DMS114 treated with DMSO at 0.1 percent for 48 hours (cell line): ENCODE data around the gene MMP8.

Experiments used
- DNase-seq: peaks from one replicate; lab custom pipeline; 2025; ENCODE audit not compliant: unreplicated experiment; lab: John Stamatoyannopoulos, UW

The MMP8 gene

GRCh38 chr11:102727890-102728289, 3.1 kb upstream of the MMP8 start:
- no peak for DNase-seq

GRCh38 chr11:102722821-102723220, 1.9 kb downstream of the MMP8 start:
- no peak for DNase-seq

DNA sequence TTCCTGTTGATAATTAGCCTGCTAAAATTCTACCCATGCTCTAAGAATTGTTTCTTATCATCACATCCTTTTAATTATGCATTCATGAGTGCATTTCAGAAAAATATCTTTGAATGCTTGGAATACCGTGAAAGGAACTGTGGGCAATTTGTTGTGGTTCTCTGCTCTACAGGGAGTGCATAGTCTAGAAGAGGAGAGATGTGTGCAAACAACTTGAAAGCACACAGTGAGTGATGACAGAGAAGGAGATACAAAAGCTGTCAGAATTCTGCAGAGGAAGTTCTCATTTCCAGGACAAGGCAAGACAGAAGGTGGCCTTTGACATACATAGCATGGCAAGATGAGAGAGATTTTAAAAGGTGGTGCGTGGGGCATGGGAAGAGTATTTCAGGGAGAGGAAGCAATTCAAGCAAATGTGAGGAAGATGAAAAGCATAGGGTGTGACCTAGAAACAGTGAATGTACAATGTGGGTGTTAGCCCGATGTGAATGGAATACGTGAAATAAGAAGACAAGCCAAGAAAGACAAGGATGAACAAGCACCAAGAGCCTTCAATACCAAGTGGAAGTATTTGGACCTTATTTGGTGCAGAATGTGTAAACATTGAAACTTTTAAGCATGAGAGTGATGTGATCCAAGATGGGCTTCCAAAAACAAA, 5.0 kb downstream of the MMP8 start:
- DNase-seq, result no peak

GRCh38 chr11:102717280-102717679, 7.5 kb downstream of the MMP8 start:
- no peak for DNase-seq

- DNase-seq, result no peak
Observed at GRCh38 chr11:102716527-102716926, 8.2 kb downstream of the MMP8 start.

- DNase-seq, result no peak
Observed at GRCh38 chr11:102712137-102712536, 12.6 kb downstream of the MMP8 start.

- no peak for DNase-seq
Observed at GRCh38 chr11:102709201-102709945, 15.4 kb downstream of the MMP8 start.

- no peak for DNase-seq
Observed at GRCh38 chr11:102708654-102709053, 16.1 kb downstream of the MMP8 start.

GRCh38 chr11:102705626-102706025, 19.1 kb downstream of the MMP8 start, which contains the start of gene MMP27:
TSS of gene MMP27 (minus strand) at chr11:102705769. CDS start at chr11:102705714, 55 bp downstream.
- no peak for DNase-seq

GRCh38 chr11:102704841-102705240, 19.9 kb downstream of the MMP8 start:
- no peak for DNase-seq

DNA sequence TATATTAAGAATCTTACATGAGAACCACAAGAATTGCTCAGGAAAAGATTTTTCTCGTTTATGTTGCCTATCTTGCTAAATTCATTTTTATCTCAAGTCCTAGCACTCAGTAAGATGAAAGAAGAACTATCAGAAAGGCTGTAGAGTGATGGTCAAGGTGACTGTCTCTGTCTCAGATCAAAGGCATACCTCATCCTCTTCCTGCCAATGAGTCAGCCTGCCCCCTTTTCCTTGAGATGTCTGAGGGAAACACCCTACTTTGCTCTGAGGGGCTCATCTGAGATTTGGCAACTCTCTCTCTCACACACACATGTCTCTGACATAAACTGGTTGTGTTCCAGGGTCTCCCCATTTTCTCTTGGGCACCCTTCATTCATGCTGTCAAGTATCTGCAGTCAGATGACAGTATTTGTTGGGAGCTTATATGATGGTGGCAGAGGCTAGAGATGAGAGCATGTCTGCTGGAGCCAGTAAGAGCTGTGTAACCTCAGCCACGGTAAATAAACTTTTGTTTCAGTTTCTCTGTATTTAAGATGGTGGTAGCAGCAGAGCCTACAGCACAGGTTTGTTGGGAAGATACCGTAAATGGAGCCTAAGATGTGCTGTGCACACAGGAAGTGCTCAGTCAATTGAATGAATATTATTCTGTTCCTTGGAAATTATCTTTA, 20.8 kb downstream of the MMP8 start:
- no peak for DNase-seq

- no peak for DNase-seq
Observed at GRCh38 chr11:102695201-102695600, 29.6 kb downstream of the MMP8 start.

DNA sequence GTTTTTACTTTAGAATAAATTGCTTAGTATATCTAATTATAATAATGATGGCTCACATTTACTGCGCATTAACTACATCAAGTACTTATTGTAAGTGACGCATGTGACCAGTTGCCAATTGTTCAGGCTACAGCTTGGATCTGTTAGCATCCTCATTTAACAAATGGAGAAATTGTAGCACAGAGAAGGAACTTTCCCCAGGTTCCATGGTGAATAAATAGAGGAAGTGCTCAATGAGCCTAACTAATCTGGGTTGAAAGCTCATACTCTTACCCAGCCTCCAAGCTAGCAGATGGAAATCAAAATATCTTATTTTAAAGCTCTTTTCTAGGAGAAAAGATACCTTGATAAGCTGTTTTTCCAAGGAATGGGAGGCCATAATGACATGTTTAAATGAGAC, 39.0 kb downstream of the MMP8 start:
- no peak for DNase-seq

DNA sequence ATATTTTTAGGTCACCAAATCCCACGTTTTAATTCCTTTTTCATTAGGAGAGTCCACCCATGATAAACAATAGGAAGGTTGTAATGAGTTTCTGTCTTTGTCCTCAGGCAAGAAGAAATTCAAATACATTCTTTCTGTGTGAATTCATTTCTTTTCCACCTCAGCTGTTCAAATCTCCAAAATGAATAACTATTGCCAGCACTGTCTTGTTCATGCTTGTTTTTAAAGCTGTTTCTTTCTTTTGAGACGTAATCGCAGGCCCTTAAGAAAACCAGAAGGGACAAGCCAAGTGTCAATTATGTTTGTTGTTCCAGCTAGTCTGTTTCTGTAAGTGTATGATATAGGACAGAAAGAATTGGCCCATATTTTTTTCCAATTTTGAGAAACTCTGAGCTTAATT, 39.4 kb downstream of the MMP8 start:
- DNase-seq, result no peak

DNA sequence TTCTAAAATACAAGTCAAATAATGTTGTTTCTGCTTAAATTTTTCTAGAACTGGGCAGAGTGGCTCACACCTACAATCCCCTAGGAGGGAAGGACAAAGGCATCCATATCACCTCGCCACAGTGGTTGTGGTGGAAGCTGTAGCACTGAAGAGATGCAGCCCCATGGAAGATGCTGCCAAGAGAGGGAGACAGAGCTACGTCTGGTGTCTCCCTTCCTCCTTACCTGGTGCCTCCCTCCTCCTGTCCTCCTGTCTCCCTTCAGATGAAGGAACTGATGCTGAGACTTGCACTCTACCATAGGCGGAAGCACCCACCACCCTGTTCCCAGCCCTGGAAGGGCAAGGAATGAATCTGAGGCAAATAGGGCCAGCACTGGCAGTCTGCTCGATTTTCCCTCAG, 41.5 kb downstream of the MMP8 start:
- DNase-seq, result no peak

- DNase-seq, result no peak
Observed at GRCh38 chr11:102680945-102681344, 43.8 kb downstream of the MMP8 start.

DNA sequence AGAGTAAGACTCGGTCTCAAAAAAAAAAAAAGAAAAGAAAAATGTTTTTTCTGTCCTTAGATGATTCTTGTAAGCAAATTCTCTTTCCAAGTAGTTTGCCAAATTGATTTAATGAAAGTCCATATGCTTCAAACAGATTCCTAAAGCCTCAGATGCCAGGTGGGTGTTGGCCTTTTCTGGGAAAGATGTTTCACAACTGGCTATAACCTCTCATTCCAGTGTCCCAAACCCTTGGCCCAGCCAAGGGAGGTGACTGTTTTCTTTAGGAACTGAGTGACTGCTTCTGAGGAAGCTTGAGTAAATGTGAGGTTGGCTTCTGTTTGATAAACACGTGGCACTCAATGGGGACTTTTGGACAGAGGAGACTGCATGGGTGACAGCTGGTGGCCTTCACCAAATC, 46.7 kb downstream of the MMP8 start:
- DNase-seq, result no peak

GRCh38 chr11:102676084-102676483, 48.7 kb downstream of the MMP8 start:
- DNase-seq, result no peak

DNA sequence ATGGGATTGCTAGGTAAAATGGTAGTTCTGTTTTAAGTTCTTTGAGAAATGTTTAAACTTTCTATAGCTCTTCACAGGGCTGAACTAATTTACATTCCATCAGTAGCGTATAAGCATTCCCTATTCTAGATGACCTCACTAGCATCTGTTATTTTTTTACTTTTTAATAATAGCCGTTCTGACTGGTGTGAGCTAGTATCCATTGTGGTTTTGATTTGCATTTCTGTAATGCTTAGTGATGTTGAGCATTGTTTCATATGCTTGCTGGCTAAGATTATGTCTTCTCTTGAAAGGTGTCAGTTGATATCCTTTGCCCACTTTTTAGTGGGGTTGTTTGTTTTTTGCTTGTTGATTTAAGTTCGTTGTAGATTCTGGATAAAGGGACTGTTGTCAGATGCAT, 55.1 kb downstream of the MMP8 start:
- DNase-seq, result no peak

DNA sequence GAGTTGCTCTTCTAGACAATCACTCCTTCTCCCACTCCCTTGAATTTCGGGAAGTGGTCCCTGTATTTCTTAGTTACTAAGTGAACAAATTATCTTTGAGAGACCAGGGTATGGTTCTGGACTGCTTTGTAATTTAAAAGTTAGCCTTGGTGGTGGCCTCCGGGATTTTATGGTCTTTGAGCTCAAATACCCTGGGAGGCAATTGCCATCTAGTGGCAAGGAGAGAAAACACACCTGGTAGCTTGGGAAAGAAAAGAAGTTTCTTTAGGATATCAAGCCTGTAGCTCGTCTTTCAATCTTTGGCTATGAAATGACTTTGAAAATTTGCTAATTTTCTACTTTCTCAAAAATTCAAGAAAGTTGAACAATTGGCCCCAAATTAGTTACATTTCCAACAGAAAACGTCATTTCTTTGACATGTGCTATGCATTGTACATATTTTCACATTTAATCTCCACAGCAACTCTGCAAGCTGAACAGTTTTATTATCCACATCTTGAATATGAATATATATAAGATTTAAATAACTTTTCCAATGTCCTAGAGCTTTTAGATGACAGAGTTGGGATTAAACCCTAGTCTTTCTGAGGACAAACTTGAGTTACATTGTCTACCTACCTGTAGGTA, 58.3 kb downstream of the MMP8 start:
- DNase-seq, result peak; percentile 56

- no peak for DNase-seq
Observed at GRCh38 chr11:102664001-102664752, 60.6 kb downstream of the MMP8 start.
